Stromal cell of bone marrow (primary cell): Measurements from ENCODE around the gene LARP4.
"Not testable (repeated sequence)": the region's sequence is repeated elsewhere in the genome, so short reads cannot be mapped to it uniquely, and the experiment has no call there.

Experiments
- DNase-seq: peaks from one replicate; pipeline ENCODE4 v3.0.0-alpha.2; 2012; ENCODE audit warnings: low read depth

The LARP4 gene

DNA sequence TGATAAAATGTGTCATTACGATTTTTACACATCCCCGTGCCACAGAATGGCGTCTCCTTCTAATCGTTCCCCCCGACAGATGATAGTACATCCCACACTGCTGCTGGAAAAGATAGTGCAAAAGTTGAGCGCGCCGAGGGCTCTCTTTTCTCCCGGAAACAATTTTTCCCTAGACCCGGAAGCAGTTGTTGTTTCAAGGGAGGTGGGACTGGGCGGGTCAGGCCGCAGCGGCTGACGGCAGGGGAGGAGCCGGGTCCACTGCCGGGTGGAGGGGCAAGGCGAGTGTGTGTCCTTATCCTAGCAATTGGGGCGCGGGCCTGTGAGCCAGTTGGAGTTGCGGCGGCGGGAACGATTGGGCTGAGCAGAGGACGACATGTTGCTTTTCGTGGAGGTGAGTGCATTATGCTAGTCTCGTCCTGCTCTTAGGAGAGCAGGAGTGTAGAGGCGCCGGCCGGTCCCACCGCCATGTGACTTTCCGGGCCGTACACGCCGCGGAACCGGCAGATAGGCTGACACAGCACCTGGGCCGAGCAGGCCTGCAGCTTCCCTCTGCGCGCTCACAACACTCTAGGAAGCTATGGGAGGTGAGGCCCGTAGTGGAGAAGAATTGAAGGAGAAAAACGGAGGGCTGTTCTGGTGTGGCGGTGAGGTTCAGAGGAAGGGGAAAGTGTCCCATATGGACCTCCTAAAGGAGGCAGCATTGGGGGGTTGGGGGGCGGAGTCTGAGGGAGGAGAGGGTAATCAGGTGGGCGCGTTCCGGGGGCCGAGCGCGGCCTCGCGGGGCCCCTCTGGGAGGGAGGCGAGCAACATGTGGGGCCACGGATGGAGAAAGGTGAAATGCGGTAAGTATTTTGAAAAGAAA lies at the start of gene LARP4:
Gene LARP4, plus strand, starts transcription at position 248 of the 862 bp plus-strand sequence. Its CDS starts 126 bp downstream, at position 374.
- peak; percentile 93 for DNase-seq

DNA sequence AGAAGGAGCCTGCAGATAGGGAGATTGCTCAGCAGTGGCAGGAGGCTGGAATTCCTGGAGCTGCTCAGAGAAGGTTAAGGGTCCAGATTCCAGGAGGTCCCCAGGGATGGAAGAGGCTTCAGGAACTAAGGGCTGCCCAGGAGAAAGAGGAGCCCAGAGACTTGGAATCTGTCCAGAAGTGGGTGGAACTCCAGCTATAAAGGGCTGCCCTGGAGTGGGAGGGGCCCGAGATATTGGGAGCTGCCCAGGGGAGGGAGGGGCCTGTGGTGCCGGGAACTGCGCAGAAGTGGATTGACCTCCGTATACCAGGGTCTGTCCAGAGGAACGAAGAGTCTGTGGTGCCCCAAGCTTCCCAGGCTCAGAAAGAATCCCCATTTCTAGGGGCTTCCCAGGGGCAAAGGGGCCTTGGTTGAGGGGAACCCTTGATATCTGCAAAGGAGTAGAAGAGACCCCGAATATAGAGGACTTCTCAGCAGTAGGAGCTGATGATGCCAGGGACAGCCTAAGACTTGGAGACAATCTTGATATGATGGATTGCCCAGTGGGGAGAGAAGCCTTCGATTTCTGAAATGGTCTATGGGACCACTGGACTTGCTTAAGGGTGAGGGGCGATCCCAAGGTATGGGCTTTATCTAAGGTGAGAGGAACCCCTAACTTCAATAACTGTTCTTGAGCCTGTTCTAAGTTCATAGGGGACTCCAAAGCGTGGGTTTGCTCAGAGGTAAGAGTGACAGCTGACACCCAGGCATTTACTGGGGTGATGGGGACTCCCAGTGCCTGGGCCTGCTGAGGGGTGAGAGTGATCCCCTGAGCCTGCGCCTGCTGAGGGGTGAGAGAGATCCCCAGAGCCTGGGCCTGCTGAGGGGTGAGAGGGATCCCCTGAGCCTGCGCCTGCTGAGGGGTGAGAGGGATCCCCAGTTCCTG lies 49.3 kb upstream of the LARP4 start:
- no peak for DNase-seq

DNA sequence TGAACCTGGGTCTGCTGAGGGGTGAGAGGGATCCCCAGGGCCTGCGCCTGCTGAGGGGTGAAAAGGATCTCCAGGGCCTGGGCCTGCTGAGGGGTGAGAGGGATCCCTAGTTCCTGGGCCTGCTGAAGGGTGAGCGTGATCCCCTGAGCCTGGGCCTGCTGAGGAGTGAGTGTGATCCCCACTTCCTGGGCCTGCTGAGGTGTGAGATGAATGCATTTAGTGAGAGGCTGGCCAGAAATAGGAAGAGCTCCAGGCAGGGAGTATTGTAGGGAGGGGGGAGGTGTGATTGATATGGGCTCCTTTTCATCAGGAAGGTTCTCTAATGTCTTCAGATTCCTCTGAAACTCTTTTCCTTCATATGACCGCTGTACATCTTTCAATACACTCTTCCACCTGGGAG lies 47.3 kb upstream of the LARP4 start:
- no peak for DNase-seq

DNA sequence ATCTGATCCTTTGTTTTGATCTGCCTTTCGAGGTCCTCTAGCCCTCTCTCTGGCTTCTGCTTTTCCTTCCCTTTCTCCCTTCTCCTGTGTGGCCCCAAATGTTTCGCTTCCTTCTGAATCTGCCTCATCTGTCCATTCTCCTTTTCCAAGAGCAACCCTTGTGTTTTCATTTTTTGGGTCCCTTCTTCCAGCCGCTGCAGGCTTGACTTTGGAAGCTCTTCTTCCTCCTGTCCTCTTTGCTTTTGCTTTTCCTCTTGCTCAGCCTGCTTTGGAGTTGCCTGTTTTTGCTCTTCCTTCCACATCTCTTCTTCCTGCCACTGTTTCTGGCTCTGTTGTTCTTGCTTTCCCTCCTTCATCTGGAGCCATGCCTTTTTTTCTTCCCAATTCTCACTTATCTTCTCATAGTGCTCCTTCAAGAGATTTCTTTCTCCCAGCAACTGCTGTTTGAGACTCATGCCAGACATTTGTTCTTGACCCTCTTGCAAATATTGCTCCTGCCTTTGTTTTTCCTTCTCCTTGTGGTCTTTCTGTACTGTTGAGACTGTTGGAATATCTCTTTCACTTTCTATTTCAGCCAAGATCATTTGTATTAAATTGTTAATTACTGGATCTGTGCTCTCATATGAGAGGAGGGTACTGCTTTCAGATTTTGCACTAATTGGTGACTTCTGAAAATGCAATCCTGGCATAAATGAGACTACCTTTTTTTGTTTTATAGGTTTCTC lies 46.7 kb upstream of the LARP4 start:
- DNase-seq: no peak

DNA sequence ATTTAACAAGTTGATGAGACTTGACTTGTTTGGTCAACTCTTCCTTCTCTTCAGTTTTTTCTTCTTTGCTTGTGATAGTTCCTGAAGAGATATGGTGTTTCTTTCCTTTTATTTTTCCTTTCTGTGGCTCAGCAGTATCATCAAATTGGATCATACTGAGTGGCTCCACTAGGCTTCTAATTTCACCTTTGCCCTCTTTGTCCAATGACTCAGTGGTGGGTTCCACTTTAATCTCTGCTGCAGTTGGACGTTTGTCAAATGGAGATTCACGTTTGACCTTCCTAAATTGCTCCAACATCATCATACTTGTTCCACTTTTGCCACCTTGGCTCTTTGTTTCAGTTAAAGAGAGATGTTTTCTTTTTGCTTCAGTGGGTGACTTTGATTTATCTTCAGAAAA lies 45.8 kb upstream of the LARP4 start:
- DNase-seq: no peak

DNA sequence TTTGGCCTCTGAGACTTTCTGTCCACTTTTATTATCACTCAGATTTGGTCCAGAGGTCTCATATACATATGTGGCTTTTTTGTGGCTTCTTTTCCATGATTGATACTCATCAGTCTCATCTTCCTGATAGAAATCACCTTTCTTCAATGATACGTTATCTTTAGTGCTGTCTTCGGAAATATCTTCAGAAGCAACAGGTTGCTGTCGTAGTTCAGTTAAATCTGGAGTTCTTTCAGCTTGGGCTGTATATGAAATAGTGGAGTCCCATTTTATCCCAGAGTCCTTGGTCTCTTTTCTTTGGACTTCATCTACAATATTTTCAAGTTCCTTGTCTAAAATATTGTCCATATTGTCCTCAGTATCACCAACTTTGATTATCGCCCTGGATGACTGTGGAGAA lies 45.3 kb upstream of the LARP4 start:
- DNase-seq: no peak

DNA sequence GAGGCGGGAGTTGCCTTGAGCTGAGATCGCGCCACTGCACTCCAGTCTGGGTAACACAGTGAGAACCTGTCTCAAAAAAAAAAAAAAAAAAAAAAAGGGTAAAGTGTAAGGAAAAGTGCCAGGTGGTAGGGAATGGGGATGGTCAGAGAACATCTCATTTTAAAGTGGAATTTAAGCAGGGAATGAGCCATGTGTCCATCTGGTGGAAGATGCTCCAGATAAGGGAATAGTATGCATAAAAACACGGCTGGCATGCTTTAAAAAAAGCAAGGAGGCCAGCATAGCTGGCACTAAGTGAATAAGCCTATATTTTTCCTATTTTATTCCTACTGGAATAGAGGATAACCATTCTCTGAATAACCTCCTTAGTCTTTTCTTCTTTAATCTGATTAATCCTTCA lies 38.0 kb upstream of the LARP4 start:
- DNase-seq: no peak

DNA sequence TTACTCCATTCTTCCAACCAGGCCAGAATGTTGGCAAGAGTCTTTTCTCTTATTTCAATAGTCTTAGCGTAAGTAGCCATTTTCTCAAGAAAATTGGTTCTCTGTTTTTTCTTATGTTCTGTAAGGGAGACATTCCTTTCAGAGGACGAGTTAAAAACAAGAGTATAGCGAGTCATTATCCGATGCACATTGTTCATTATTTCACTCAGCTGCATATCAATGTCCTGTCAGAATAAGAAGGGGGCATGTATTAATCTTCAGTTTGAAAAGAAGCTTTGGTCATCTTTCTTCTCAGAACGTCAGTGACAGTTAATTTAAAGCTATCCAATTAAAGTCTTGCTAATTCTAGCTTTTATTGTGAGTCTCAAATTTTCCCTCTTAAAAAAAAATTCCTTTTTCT lies 37.5 kb upstream of the LARP4 start:
- no peak for DNase-seq

DNA sequence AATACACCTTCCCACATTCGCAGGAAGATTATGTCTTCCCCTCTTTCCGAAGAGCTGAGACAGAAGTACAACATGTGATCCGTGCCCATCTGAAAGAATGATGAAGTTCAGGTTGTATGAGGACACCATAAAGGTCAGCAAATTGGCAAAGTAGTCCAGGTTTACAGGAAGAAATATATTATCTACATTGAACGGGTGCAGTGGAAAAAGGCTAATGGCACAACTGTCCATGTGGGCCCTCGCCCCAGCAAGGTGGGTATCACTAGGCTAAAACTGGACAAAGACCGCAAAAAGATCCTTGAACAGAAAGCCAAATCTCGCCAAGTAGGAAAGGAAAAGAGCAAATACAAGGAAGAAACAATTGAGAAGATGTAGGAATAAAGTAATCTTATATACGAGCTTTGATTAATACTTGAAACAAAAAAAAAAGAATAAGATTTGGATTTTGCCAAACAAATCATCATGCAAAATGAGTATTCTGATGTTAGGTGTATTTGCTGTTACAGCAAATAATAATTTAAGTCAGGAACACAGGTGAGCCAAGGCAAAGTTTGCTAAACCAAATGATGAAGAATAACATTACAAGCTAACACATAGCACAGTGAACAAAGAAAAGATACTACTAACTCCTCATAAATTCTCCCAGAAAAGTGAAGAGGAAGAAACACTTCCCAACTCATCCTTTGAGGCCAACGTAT lies 34.8 kb upstream of the LARP4 start:
- DNase-seq: no peak

DNA sequence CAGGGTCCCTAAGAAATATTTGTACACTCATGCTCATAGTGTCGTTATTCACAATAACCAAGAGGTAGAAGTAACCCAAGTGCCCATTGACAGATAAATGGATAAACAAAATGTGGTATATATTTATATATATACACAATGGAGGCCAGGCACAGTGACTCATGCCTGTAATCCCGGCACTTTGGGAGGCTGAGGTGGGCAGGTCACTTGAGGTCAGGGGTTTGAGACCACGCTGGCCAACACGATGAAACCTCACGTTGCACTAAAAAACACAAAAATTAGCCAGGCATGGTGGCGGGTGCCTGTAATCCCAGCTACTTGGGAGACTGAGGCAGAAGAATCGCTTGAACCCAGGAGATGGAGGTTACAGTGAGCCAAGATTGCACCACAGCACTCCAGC lies 30.0 kb upstream of the LARP4 start:
- not testable (repeated sequence) for DNase-seq

DNA sequence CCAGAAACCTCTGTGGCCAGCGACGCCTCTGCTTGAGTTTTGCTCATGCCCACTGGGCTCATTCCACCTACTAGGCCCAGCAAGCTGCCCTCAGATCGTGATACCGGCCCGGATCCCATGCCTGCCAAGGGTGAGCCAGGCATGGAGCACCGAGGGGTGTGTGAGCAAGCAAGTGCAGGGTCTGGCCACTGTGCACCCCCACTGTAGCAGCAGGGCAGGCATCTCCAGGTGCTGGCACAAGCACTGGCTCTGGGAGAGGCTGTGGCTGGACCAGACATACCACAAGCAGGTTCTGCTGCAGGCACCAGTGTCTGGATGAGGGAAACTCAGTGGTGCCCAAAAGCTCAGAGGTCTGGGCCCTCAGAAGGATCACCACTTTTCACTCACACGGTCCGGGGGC lies 24.9 kb upstream of the LARP4 start:
- no peak for DNase-seq

DNA sequence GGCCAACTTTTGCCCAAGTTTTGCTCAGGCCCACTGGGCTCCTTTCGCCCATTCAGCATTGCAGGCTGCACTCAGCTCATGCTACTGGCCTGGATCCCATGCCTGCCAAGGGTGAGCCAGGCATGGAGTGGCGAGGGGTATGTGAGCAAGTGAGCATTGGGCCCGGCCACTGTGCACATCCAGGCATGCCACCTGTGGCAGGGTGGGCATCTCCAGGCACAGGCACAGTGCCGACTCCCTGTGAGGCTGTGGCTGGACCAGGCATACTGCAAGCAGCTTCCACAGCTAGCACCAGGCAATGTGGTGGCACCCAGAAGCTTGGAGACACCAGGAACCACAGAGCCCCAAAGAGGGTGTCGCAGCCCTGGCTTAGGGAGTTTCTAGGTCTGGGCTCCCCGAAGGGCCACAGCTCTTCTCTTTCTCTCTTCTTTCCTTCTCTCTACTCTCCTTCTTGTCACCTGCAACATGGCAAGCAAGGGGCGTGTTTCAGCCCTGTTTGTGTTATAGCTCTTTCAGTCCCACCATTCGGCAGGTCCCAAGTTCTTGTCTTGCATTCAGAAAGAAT lies 19.8 kb upstream of the LARP4 start:
- no peak for DNase-seq

DNA sequence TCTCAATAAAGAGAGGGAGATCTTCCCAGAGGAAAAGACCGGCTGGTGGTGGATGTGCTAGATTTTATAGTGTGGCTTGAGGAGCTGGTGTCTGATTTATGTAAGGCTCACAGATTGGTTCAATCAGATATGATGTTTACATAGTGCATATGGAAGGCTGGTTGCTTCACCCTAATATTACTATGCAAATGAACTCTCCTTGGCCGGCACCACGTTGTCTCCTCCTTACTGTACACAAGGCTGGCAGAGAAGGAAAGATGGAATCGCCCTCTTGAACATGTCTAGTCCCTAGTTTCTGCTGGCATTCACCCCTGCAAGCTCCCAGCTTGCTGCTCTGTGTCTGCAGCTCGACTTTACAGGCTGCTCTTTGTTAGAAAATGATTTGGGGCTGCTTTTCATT lies 13.2 kb upstream of the LARP4 start:
- DNase-seq: no peak

DNA sequence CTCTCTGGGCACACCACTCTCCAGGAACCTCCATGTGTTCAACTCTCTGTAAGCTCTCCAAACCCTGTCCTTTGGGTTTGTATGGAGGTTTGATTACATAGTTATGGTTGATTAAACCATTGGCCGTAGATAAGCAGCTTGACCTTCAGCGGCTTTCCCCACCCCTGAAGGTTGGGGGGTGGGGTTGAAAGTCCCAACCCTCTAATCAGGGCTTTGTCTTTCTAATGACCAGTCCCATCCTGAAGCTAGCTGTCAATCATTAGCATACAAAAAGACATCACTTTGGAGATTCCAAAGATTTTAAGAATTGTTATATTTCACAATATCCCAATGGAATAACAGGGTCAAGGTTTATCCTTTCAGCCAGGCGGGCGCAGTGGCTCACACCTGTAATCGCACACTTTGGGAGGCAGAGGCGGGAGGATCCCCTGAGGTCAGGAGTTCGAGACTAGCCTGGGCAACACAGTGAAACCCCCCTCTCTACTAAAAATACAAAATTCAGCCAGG lies 12.7 kb upstream of the LARP4 start:
- DNase-seq: no peak

DNA sequence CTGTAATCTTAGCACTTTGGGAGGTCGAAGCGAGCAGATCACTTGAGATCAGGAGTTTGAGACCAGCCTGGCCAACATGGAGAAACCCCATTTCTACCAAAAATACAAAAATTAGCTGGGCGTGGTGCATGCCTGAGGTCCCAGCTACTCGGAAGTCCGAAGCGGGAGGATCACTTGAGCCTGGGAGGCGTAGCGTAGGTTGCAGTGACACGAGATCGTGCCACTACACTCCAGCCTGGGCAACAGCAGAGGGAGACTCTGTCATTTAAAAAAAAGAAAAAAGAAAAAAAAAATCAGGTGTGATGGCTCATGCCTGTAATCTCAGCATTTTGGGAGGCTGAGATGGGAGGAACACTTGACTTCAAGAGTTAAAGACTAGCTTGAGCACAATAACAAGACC lies 11.9 kb upstream of the LARP4 start:
- DNase-seq: not testable (repeated sequence)

DNA sequence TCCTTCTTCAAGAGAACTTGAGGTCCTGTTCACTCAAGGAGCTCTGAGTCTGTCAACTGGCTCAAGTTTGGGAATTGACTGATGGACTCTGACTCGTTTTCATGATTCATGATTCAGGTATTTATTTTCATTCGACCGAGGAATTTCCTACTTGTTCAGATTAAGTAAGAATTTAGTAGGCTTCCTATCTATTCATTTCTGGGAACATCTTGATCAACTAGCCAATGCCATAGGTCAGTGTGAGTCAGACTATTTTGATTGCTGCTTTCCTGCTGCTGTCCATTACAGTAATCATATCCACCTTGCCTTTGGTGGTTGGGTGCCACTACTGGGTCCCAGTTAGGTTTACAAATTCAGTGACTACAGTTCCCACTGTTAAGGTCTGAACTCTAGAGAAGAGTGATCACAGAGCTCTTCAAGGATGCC lies 10.4 kb upstream of the LARP4 start:
- DNase-seq: peak; percentile 67

DNA sequence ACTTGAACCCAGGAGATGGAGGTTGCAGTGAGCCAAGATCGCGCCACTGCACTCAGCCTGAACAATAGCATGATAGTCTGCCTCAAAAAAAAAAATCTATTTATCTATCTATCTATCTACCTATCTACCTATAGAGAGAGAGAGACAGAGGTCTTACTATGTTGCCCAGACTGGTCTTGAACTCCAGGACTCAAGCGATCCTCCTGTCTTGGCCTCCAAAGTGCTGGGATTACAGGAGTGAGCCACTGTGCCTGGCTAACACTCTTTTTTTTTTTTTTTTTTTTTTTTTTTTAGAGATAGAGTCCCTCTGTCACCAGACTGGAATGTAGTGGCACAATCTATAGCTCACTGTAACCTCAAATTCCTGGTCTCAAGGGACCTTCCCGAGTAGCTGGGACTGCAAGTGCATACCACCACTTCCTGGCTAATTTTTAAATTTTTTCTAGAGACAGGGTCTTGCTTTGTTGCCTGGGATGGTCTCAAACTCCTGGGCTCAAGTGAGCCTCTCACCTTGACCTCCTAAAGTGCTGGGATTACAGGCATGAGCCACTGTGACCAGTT lies 6.1 kb upstream of the LARP4 start:
- no peak for DNase-seq

DNA sequence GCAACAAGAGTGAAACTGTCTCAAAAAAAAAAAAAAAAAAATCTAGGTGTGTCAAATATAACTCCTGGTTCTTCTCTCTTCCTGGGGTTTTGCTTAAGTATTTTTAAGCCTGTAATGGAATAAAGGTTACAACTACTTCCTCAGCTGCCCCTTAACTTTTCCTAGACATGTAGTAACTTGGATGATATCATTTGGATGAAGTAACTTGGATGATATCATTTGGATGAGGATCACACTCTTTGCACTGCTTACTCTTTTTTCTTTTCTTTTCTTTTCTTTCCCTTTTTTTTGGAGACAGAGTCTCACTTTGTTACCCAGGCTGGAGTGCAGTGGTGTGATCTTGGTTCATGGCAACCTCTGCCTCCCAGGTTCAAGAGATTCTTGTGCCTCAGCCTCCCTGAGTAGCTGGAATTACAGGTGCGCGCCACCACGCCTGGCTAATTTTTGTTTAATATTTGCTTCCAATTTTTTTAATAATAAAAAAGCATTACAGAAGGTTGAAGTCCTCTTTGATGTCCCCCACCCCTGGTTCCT lies 3.5 kb upstream of the LARP4 start:
- DNase-seq: no peak

DNA sequence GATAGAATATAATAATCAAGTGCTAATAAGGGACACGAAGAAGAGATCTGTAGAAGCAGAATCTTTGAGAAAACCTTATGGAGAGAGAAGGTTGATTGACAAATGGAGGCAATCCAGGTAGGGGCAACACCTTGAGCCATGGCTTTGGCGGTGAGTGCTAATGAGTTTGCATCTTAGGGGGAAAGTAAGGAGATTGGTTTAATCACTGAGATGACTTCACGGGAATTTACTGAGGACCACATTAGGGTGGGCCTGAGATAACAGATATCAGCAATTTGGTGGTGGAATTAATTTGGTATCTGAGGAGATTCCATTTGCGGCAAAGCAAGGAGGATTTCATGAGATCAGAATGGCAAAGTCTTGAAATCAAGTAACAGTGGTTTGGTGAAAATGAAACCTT lies 1.8 kb upstream of the LARP4 start:
- no peak for DNase-seq

DNA sequence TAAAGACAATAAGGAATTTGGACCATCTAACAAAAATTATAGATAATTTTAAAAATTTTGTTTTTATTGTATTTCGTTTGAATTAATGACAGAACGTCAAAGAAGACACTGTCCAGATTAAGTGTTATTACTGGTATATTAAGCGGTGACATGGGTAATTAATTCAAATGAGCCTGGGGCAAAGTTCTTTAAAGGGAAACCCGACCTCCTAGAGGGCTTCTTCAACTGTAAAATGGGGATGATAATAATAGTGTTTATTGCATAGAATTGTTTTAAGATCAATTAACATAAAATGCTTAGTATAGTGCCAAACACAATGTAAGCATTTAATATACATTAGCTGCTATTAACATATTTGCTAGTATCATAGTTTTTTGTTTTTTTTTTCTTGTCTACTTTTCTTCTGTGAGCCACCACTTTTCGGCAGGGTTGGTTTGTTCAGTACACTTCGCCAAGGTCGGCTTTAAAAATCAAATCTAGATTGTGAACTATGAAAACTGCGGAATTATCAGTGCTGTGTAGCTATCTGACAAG lies 514 bp upstream of the LARP4 start:
- no peak for DNase-seq
